ENCODE data around the gene ADD1.

ADD1 gene

DNA sequence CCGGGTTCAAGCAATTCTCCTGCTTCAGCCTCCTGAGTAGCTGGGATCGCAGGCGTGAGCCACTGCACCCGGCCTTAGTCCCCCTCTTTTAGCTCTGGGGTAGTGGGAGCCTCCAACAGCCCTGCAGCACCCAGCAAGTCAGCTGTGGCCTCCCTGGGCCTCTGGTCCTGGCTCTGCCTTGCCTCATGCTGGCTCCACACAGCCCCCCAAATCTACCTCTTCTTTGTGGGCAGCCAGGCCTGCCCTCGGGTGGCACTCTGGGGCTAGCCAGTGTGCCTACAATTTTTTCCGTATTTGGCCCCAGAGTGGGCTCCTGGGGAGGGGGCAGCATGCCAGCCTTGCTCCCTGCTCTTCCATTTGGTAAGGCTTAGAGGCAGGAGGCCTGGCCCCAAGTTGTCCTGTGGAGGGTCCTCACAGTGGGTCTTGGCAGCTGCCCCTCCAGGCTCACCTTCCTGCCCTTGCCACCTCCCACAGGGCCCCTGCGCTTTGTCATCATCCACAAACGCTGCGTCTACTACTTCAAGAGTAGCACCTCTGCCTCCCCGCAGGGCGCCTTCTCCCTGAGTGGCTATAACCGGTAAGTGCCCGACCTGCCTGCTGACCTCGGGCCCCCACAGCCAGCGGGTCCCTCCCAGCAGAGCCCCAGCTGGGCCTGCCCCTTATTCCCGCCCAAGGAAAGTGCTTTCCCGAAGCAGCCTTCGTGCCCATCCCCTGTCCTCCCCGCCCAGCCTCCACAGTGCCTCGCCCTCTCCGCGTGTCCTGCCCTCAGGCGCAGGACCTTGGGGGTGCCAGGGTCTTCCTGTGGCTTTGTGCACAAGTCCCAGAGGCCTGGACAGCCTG is 21.0 kb upstream of the ADD1 start:
- no peak for DNase-seq (ENCODE audit: low spot score)

DNA sequence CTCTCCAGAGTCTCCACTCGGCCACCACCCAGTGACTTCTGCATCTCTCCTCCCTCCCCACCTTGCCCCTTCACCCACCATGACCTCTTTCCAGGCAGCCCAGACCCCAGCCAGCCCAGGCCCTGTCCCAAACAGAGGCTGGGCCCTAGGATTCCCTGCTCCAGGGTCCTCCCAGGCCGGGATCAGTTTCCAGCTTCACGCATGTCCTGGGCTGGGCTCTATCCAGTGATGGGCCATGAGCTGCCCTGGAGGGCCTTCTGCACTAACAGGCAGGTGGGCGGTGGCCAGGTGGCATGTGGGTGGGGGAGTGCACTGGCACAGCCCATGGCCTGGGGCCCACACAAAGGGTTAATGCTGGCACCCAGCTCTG is 20.4 kb upstream of the ADD1 start:
- DNase-seq (ENCODE audit: low spot score) = no peak

- DNase-seq (ENCODE audit: low spot score) = no peak
These were observed 19.8 kb upstream of the ADD1 start for GRCh38 chr4:2823671-2824328.

GRCh38 chr4:2824329-2824835 is 19.3 kb upstream of the ADD1 start:
- no peak for DNase-seq (ENCODE audit: low spot score)

- DNase-seq (ENCODE audit: low spot score) = no peak
These were observed 18.7 kb upstream of the ADD1 start for GRCh38 chr4:2824836-2825381.

- no peak for DNase-seq (ENCODE audit: low spot score)
These were observed 17.9 kb upstream of the ADD1 start for GRCh38 chr4:2825740-2826139.

DNA sequence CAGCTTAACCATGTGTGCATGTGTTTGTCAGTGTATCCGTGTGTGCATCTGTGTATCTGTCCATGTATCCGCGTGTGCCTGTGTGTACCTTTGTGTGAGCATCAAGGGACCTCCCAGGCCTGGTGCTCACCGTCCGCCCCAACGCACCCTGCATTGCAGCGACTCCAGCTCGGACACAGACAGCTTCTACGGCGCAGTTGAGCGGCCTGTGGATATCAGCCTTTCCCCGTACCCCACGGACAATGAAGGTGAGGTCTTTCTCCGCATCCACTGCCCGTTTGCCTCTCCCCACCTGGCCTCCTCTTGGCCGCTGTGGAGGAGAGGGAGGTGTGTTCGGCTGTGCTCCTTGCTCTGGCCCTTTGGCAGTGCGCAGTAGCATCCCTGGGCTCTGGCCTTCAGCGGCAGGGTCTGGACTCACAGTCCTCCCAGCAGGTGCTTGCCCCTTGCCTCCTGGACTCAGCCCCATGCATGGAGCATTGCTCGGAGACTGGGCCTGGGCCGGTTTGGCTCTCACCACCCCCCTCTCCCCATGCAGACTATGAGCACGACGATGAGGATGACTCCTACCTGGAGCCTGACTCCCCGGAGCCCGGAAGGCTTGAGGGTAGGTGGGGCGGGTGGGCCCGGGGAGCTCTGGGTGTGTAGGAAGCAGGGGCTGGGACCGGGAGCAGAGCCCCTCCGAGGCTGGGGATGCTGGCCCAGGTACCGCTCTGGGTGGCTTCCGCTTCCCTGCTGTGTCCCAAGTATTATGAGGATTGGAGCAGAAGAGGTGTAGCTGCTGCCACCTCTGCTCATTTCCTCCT is 16.4 kb upstream of the ADD1 start:
- DNase-seq (ENCODE audit: low spot score) = no peak

- DNase-seq (ENCODE audit: low spot score) = no peak
These were observed 15.5 kb upstream of the ADD1 start for GRCh38 chr4:2827874-2828751.

GRCh38 chr4:2828758-2829181 is 14.9 kb upstream of the ADD1 start:
- no peak for DNase-seq (ENCODE audit: low spot score)

- DNase-seq (ENCODE audit: low spot score) = no peak
These were observed 14.2 kb upstream of the ADD1 start for GRCh38 chr4:2829321-2829932.

DNA sequence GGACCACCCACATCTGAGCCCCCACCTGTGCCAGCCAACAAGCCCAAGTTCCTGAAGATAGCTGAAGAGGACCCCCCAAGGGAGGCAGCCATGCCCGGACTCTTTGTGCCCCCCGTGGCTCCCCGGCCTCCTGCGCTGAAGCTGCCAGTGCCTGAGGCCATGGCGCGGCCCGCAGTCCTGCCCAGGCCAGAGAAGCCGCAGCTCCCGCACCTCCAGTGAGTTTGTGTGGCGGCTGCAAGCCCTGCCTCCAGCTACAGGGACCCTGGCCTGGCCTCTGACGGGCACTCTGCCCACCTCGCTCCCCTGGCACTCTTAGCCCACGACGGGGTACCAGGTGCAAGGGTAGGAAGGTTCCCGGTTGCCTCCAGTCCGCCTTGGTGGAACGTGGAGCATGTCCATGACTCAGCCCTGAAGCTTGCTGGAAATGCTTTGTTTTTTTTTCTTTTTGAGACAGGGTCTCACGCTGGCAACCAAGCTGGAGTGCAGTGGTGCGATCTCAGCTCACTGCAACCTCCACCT is 13.7 kb upstream of the ADD1 start:
- no peak for DNase-seq (ENCODE audit: low spot score)

DNA sequence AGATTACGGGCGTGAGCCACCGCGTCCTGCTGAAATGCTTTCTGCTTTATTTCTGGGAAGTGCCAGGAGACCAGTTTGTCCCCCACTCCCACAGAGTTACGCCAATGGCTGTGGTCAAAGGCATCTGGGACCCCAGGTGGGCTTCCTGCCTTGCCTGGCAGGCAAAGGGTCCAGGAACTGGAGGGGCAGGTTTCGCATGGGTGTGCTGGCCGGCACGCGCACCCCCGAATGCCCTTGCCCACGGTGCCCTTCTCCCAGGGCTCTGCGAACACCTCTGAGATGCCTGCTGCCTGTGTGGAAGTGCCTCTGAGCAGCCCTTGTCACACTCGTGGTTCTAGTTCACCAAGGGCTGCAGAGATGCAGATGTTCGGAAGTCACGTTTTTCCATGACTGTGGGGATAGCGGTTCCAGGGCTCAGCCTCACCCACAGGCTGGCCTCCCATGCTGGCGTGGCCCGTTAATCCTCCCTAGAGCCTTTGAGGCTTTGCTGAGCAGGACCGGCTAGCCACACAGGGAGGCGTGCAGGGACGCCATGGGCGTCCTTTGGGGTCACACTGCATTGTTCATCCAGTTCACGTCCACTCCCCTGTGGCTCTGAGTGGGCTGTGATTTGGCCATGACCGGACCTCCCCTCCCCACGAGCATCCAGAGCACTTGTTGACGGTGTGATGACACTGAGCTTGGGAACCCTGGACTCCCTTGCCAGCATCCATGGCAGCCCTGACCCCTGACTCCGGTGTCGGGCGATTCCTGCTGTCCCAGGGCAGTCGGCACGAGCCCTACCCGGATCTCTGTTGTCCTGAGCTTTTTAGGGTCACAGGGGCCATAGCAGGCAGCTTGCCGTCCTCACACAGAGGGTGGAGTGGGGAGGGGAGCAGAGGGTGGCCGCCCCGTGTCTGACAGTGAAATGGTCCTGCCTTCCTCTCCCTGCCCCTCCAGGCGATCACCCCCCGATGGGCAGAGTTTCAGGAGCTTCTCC is 12.7 kb upstream of the ADD1 start:
- no peak for DNase-seq (ENCODE audit: low spot score)

DNA sequence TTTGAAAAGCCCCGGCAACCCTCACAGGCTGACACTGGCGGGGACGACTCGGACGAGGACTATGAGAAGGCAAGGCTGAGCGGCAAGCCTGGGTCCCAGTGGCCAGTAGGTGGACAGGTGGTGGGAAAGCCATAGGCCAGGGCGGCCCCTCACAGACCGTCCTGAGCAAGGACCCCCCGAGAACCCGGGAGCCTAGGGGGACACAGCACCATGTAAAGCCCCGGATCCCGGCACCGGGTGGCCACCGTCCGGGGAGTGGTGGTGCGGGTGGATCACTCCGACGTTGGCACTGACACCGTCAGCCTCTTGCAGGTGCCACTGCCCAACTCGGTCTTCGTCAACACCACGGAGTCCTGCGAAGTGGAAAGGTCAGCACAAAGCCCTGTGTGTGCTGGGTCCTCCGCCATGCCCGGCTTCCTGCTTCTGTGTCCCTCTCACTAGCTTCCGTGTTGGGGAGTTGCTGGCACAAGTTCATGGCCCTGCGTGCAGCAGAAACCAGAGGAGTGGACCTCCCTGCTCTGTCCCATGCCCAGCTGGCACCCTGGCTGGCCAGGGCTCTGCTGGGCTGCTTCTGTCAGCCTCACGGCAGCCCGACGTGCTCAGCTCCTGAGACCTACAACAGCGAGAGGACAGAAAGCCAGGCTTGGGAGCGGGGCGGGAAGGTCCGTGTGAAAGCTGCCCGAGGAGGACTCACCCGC is 11.9 kb upstream of the ADD1 start:
- DNase-seq (ENCODE audit: low spot score) = no peak

DNA sequence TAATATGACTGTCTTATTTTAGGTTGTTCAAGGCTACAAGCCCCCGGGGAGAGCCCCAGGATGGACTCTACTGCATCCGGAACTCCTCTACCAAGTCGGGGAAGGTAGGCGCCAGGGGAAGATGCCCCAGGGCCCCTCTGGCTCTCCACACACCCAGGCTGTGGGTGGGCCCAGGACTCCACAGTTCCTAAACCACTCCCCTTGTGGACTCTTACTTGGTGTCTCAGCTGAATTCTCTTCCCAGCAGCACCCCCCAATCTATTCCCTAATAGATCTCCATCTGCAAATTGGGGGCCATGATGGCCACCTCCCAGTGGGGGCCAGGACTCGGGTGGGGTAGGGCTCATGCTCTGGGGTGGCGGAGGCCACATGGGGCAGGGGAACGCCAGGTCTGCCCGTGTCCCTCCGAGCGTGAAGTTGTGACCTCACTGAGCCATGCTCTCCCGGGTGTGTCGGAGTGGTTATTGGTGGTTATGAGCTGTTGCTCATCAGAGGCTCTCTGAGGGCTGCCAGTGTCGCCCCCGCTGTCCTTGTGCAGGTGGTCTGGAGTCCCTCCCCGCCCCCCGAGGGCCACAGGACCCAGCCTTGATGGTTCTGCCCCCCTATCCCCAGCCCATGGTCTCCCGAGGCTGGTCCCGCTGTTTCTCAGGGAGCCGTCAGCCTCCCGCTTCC is 11.2 kb upstream of the ADD1 start:
- no peak for DNase-seq (ENCODE audit: low spot score)

- no peak for DNase-seq (ENCODE audit: low spot score)
These were observed 10.5 kb upstream of the ADD1 start for GRCh38 chr4:2832981-2833670.

DNA sequence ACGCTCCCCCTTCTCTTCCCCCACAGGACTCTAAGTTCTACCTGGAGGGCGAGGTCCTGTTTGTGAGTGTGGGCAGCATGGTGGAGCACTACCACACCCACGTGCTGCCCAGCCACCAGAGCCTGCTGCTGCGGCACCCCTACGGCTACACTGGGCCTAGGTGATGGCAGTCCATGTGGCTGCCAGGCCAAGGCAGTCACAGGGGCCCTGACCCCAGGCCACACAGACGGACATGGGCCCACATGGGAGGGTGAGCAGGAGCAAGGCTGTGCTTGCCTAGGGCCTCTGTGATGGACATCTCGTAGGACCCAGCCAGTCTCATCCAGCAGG is 10.0 kb upstream of the ADD1 start:
- no peak for DNase-seq (ENCODE audit: low spot score)

GRCh38 chr4:2834001-2834921 is 9.4 kb upstream of the ADD1 start:
- no peak for DNase-seq (ENCODE audit: low spot score)
